Hepatocyte (in vitro differentiated cells): ENCODE data around the gene DHX15.

Experiments
- EZH2 ChIP-seq: fragments of 200-600 bp; sonication (generic); IDR thresholded peaks from 2 replicates; pipeline ENCODE4 v1.6.1; 2016; ENCODE audit warnings: antibody characterized with exemption, mild to moderate bottlenecking, borderline replicate concordance
- EZH2phosphoT487 ChIP-seq: fragments of 200-600 bp; sonication (generic); IDR thresholded peaks from one replicate; pipeline ENCODE4 v1.6.1; 2018; ENCODE audit warnings: antibody characterized with exemption, mild to moderate bottlenecking, low read depth, moderate library complexity; ENCODE audit not compliant: unreplicated experiment, severe bottlenecking
- TF ChIP-seq, protein P1 (sequence below): fragments of 200-600 bp; sonication (generic); IDR thresholded peaks from 2 replicates; pipeline ENCODE4 v1.5.1; 2016; ENCODE audit warnings: antibody characterized with exemption, mild to moderate bottlenecking; ENCODE audit not compliant: poor library complexity

DNA sequence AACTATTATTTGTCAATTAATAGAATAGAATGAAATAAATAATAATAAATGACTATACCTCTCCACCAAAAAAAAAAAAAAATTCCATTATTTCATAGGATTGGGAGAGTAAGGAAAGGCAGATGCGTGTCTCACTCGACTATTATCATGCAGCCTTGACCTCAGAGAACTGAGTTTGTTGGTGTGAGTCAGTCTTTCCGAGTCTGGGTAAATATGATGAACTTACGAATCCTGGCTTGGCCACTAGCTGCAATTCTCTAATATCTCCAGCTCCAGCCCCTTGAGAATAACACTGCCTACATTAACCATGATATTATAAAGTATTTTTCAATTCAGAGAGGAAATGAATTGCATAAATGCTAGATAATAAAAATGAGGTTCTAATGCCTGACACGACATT, 46.6 kb upstream of the DHX15 start:
- TF ChIP-seq EZH2 (no peak), EZH2phosphoT487 (no peak)
- TF ChIP-seq, protein P1, sequence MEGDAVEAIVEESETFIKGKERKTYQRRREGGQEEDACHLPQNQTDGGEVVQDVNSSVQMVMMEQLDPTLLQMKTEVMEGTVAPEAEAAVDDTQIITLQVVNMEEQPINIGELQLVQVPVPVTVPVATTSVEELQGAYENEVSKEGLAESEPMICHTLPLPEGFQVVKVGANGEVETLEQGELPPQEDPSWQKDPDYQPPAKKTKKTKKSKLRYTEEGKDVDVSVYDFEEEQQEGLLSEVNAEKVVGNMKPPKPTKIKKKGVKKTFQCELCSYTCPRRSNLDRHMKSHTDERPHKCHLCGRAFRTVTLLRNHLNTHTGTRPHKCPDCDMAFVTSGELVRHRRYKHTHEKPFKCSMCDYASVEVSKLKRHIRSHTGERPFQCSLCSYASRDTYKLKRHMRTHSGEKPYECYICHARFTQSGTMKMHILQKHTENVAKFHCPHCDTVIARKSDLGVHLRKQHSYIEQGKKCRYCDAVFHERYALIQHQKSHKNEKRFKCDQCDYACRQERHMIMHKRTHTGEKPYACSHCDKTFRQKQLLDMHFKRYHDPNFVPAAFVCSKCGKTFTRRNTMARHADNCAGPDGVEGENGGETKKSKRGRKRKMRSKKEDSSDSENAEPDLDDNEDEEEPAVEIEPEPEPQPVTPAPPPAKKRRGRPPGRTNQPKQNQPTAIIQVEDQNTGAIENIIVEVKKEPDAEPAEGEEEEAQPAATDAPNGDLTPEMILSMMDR: no peak
